Thyroid gland (tissue), 4 donors: ENCODE measurements around the gene LRFN5. TPM values are rescaled to one million over a fixed set of nuclear protein-coding genes. Genes with fewer than 3 reads are reported as not detected.

ENCODE experiments used
- DNase-seq, 2 donors: peaks; one replicate each; pipeline ENCODE4 v3.0.0-alpha.2; 2019
- H3K27ac ChIP-seq, 3 donors: fragments of 200-600 bp; sonication (generic); 1 replicate in 2 of 3; 2 replicates in 1 of 3; pipeline ENCODE4 v1.5.1; 2016 to 2019; ENCODE audit warnings: mild to moderate bottlenecking in 1 of 3, moderate library complexity in 1 of 3
- H3K27me3 ChIP-seq: fragments of 200-600 bp; sonication (generic); one replicate; pipeline ENCODE4 v1.5.1; 2019
- H3K36me3 ChIP-seq, 2 donors: fragments of 200-600 bp; sonication (generic); one replicate each; pipeline ENCODE4 v1.5.1; 2016 to 2019
- H3K4me1 ChIP-seq, 2 donors: fragments of 200-600 bp; sonication (generic); one replicate each; pipeline ENCODE4 v1.5.1; 2017 to 2019
- H3K4me3 ChIP-seq, 3 donors: fragments of 200-600 bp; sonication (generic); replicated peaks in 1 of 3; 1 replicate in 2 of 3; 2 replicates in 1 of 3; pipeline ENCODE4 v1.5.1; 2016; ENCODE audit warnings: mild to moderate bottlenecking in 1 of 3
- H3K9me3 ChIP-seq: fragments of 200-600 bp; sonication (generic); one replicate; pipeline ENCODE4 v1.5.1; 2017
- POLR2A ChIP-seq, 2 donors: fragments of 450-650 bp; IDR thresholded peaks; one replicate each; pipeline ENCODE4 v1.6.1; 2017; ENCODE audit warnings: antibody characterized with exemption in 2 of 2, mild to moderate bottlenecking in 2 of 2, moderate library complexity in 1 of 2
- WGBS, 2 donors: methylation state at CpG; one replicate each; pipeline ENCODE4 v1.1.5; 2017; 5-methylcytosine and 5-hydroxymethylcytosine counted together
- intact Hi-C: fragments of 100-400 bp; cut with DNase I; formaldehyde crosslinking; loops from one replicate; pipeline ENCODE4 v1.15.1; 2023
- total RNA-seq, 4 donors: library from RNA; depleted of rRNA; stranded (reverse); fragments of >200 nt; gene quantifications; one replicate each; pipeline ENCODE4 v1.2.3, GENCODE V29; 2016
- TF ChIP-seq, protein P1 (sequence below), 6 experiments: fragments of 200-600 bp in 3 of 6; fragments of 450-650 bp in 3 of 6; sonication (generic) in 3 of 6; IDR thresholded peaks; one replicate each; pipeline ENCODE4 v1.5.1; 2016 to 2019; ENCODE audit warnings: antibody characterized with exemption in 6 of 6, mild to moderate bottlenecking in 2 of 6, inconsistent platforms in 1 of 6, moderate library complexity in 1 of 6

LRFN5 gene
- total RNA-seq, 4 donors from 2014 or later: 1.5 to 5.3 (median 3.2) TPM

GRCh38 chr14:41872931-41873685, 266.4 kb downstream of the LRFN5 start:
- H3K4me1 ChIP-seq: no peaks in the 10 kb centered on the region
- no peak overlapping the region for H3K27ac ChIP-seq
- DNase-seq: no peak
- no peak overlapping the region for H3K4me3 ChIP-seq
- no peaks in the 10 kb centered on the region for H3K9me3 ChIP-seq
- no peaks in the 10 kb centered on the region for H3K27me3 ChIP-seq
- TF ChIP-seq, protein P1, sequence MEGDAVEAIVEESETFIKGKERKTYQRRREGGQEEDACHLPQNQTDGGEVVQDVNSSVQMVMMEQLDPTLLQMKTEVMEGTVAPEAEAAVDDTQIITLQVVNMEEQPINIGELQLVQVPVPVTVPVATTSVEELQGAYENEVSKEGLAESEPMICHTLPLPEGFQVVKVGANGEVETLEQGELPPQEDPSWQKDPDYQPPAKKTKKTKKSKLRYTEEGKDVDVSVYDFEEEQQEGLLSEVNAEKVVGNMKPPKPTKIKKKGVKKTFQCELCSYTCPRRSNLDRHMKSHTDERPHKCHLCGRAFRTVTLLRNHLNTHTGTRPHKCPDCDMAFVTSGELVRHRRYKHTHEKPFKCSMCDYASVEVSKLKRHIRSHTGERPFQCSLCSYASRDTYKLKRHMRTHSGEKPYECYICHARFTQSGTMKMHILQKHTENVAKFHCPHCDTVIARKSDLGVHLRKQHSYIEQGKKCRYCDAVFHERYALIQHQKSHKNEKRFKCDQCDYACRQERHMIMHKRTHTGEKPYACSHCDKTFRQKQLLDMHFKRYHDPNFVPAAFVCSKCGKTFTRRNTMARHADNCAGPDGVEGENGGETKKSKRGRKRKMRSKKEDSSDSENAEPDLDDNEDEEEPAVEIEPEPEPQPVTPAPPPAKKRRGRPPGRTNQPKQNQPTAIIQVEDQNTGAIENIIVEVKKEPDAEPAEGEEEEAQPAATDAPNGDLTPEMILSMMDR (IDR thresholded peaks at IDR 0.05): no peak
- TF ChIP-seq POLR2A (IDR thresholded peaks at IDR 0.05): no peak
- intact Hi-C loops: no loop called here
- 63 to 68% methylated on average over 4 of the region's 4 CpGs for WGBS, 2 donors
- no peaks in the 10 kb centered on the region for H3K36me3 ChIP-seq

- Histone ChIP-seq H3K9me3 (no peaks in the 10 kb centered on the region), H3K36me3 (no peaks in the 10 kb centered on the region), H3K4me1 (no peaks in the 10 kb centered on the region), H3K4me3 (no peak overlapping the region), H3K27ac (no peak overlapping the region), H3K27me3 (no peaks in the 10 kb centered on the region)
- no peak for DNase-seq
- intact Hi-C loops: no loop called here
- 57 to 63% methylated on average over 1 of the region's 1 CpG for WGBS, 2 donors
- no peak for TF ChIP-seq POLR2A (IDR thresholded peaks at IDR 0.05)
- TF ChIP-seq, protein P1 (IDR thresholded peaks at IDR 0.05): no peak
Measured at GRCh38 chr14:41873686-41874317, 267.1 kb downstream of the LRFN5 start.

- Histone ChIP-seq H3K9me3 (no peaks in the 10 kb centered on the region), H3K36me3 (no peaks in the 10 kb centered on the region), H3K27me3 (no peaks in the 10 kb centered on the region), H3K4me1 (no peaks in the 10 kb centered on the region), H3K27ac (no peak overlapping the region), H3K4me3 (no peak overlapping the region)
- DNase-seq: no peak
- TF ChIP-seq, protein P1 (IDR thresholded peaks at IDR 0.05): no peak
- intact Hi-C loops: no loop called here
- 97 to 98% methylated on average over 1 of the region's 1 CpG for WGBS, 2 donors
Measured at GRCh38 chr14:41875116-41875515, 268.4 kb downstream of the LRFN5 start.

- no peak for TF ChIP-seq POLR2A (IDR thresholded peaks at IDR 0.05)
- TF ChIP-seq, protein P1 (IDR thresholded peaks at IDR 0.05): no peak
- Histone ChIP-seq H3K4me3 (no peak overlapping the region), H3K4me1 (no peaks in the 10 kb centered on the region), H3K36me3 (no peaks in the 10 kb centered on the region), H3K9me3 (no peaks in the 10 kb centered on the region), H3K27me3 (no peaks in the 10 kb centered on the region), H3K27ac (no peak overlapping the region)
- no peak for DNase-seq
- WGBS, 2 donors: 92 to 96% methylated on average over 3 of the region's 3 CpGs
- intact Hi-C loops: no loop called here
Measured at GRCh38 chr14:41878321-41878720, 271.6 kb downstream of the LRFN5 start.

- intact Hi-C loops: no loop called here
- WGBS, 2 donors: 64 to 69% methylated on average over 8 of the region's 8 CpGs
- DNase-seq: no peak
- Histone ChIP-seq H3K27me3 (no peaks in the 10 kb centered on the region), H3K27ac (no peak overlapping the region), H3K36me3 (no peaks in the 10 kb centered on the region), H3K4me3 (no peak overlapping the region), H3K9me3 (no peaks in the 10 kb centered on the region), H3K4me1 (no peaks in the 10 kb centered on the region)
- TF ChIP-seq, protein P1 (IDR thresholded peaks at IDR 0.05): no peak
Measured at GRCh38 chr14:41891624-41892023, 284.9 kb downstream of the LRFN5 start.
